IPS-18c (cell line): ENCODE data around the gene PAX8.

Experiments used
- H3K4me3 ChIP-seq: 2 replicates; pipeline ENCODE4 v1.7.0; 2013; ENCODE audit warnings: low read depth, mild to moderate bottlenecking, low read length, moderate library complexity; ENCODE audit not compliant: insufficient read depth
- H3K9me3 ChIP-seq: one replicate; pipeline ENCODE4 v1.6.1; 2013; ENCODE audit warnings: mild to moderate bottlenecking, low read length, moderate library complexity; ENCODE audit not compliant: control insufficient read depth, insufficient read depth

The PAX8 gene

GRCh38 chr2:113233593-113234550, 44.8 kb downstream of the PAX8 start:
- no peak overlapping the region for H3K4me3 ChIP-seq
- H3K9me3 ChIP-seq = no peaks in the 10 kb centered on the region

- Histone ChIP-seq H3K9me3 (peaks cover 4% of the 10 kb centered on the region), H3K4me3 (no peak overlapping the region)
Observed at GRCh38 chr2:113232740-113233139, 46.0 kb downstream of the PAX8 start.

GRCh38 chr2:113232123-113232522, 46.6 kb downstream of the PAX8 start:
- H3K9me3 ChIP-seq = peaks cover 4% of the 10 kb centered on the region
- H3K4me3 ChIP-seq = no peak overlapping the region

- H3K4me3 ChIP-seq = no peak overlapping the region
Observed at GRCh38 chr2:113231064-113231463, 47.7 kb downstream of the PAX8 start.

GRCh38 chr2:113230531-113230930, 48.2 kb downstream of the PAX8 start:
- Histone ChIP-seq H3K4me3 (no peak overlapping the region), H3K9me3 (peaks cover 4% of the 10 kb centered on the region)

More at GRCh38 chr2:113231064-113231463, 47.7 kb downstream of the PAX8 start:
- peaks cover 4% of the 10 kb centered on the region for H3K9me3 ChIP-seq

GRCh38 chr2:113229795-113230194, 48.9 kb downstream of the PAX8 start:
- peaks cover 4% of the 10 kb centered on the region for H3K9me3 ChIP-seq
- H3K4me3 ChIP-seq = no peak overlapping the region

GRCh38 chr2:113228991-113229716, 49.6 kb downstream of the PAX8 start:
- no peak overlapping the region for H3K4me3 ChIP-seq

GRCh38 chr2:113228351-113228750, 50.4 kb downstream of the PAX8 start:
- no peak overlapping the region for H3K4me3 ChIP-seq
- H3K9me3 ChIP-seq = peaks cover 4% of the 10 kb centered on the region

More at GRCh38 chr2:113228991-113229716, 49.6 kb downstream of the PAX8 start:
- H3K9me3 ChIP-seq = peaks cover 4% of the 10 kb centered on the region

GRCh38 chr2:113227698-113228097, 51.0 kb downstream of the PAX8 start:
- peaks cover 4% of the 10 kb centered on the region for H3K9me3 ChIP-seq
- H3K4me3 ChIP-seq = no peak overlapping the region

- Histone ChIP-seq H3K4me3 (no peak overlapping the region), H3K9me3 (peaks cover 4% of the 10 kb centered on the region)
Observed at GRCh38 chr2:113227290-113227689, 51.4 kb downstream of the PAX8 start.

- H3K4me3 ChIP-seq = no peak overlapping the region
- peaks cover 4% of the 10 kb centered on the region for H3K9me3 ChIP-seq
Observed at GRCh38 chr2:113226462-113226861, 52.3 kb downstream of the PAX8 start.

- no peak overlapping the region for H3K4me3 ChIP-seq
Observed at GRCh38 chr2:113225263-113226259, 53.2 kb downstream of the PAX8 start.

GRCh38 chr2:113224647-113225236, 54.0 kb downstream of the PAX8 start:
- Histone ChIP-seq H3K9me3 (peaks cover 4% of the 10 kb centered on the region), H3K4me3 (no peak overlapping the region)

More at GRCh38 chr2:113225263-113226259, 53.2 kb downstream of the PAX8 start:
- H3K9me3 ChIP-seq = peaks cover 4% of the 10 kb centered on the region

- Histone ChIP-seq H3K4me3 (no peak overlapping the region), H3K9me3 (peaks cover 4% of the 10 kb centered on the region)
Observed at GRCh38 chr2:113223813-113224212, 54.9 kb downstream of the PAX8 start.

GRCh38 chr2:113221846-113222245, 56.9 kb downstream of the PAX8 start:
- no peak overlapping the region for H3K4me3 ChIP-seq
- H3K9me3 ChIP-seq = no peaks in the 10 kb centered on the region

- H3K4me3 ChIP-seq = no peak overlapping the region
Observed at GRCh38 chr2:113220970-113221708, 57.6 kb downstream of the PAX8 start.

More at GRCh38 chr2:113220970-113221708, 57.6 kb downstream of the PAX8 start:
- H3K9me3 ChIP-seq = no peaks in the 10 kb centered on the region
